ENCODE results near the gene ZNF580.

DNA sequence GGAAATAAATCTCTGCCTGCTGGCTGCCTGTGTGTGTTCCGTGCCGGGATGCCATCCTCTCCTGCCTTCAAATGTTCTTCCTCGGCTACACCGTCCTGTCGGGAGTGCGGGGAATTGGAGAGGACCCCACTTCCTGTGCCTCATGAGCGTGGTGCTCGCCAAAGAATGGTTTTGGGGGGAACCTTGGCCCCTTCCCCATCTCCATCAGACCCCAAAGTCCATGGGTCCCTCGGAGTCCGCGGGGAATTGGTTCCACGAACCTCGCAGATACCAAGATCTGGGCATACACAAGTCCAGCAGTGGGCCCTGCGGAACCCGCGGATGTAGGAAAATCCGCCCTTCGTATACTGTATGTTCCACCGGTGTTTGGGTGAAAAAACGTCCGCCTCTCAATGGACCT lies 37.7 kb upstream of the ZNF580 start:
- TF ChIP-seq, protein P1, sequence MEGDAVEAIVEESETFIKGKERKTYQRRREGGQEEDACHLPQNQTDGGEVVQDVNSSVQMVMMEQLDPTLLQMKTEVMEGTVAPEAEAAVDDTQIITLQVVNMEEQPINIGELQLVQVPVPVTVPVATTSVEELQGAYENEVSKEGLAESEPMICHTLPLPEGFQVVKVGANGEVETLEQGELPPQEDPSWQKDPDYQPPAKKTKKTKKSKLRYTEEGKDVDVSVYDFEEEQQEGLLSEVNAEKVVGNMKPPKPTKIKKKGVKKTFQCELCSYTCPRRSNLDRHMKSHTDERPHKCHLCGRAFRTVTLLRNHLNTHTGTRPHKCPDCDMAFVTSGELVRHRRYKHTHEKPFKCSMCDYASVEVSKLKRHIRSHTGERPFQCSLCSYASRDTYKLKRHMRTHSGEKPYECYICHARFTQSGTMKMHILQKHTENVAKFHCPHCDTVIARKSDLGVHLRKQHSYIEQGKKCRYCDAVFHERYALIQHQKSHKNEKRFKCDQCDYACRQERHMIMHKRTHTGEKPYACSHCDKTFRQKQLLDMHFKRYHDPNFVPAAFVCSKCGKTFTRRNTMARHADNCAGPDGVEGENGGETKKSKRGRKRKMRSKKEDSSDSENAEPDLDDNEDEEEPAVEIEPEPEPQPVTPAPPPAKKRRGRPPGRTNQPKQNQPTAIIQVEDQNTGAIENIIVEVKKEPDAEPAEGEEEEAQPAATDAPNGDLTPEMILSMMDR (IDR thresholded peaks at IDR 0.05) = no peak
- TF ChIP-seq POLR2A (IDR thresholded peaks at IDR 0.05) = no peak
